ENCODE results near the gene UBE2J1. TPM values are rescaled to one million over a fixed set of nuclear protein-coding genes. Genes with fewer than 3 reads are reported as not detected.

Gene UBE2J1
- total and polyA plus RNA-seq, 9 of the 15 experiments (the other 6 are each of a cell fraction or from before 2014, with no cell fraction given), result 11.6 to 32.6 (median 22.0) TPM

GRCh38 chr6:89339565-89339964 lies 13.0 kb downstream of the UBE2J1 start (continued):
- no peak for TF ChIP-seq ZNF407 (IDR thresholded peaks at IDR 0.05; ENCODE audit: low read depth)

GRCh38 chr6:89335164-89335563 lies 17.4 kb downstream of the UBE2J1 start:
- Histone ChIP-seq H2AFZ (ENCODE audit: low read depth, low read length) (no peak overlapping the region), H3K27ac (ENCODE audit: extremely low read depth, low read depth, low read length) (no peak overlapping the region), H3K9ac (ENCODE audit: insufficient read depth in 1 of 2, low read depth in 2 of 2, low read length in 2 of 2) (no peak overlapping the region), H3K4me3 (no peak overlapping the region), H3K79me2 (ENCODE audit: control insufficient read depth, insufficient read depth, low read length) (no peaks in the 10 kb centered on the region), H3K27me3 (ENCODE audit: control insufficient read depth in 2 of 2, insufficient read depth in 2 of 2, low read length in 2 of 2) (no peaks in the 10 kb centered on the region), H3K9me3 (replicated peaks; ENCODE audit: control insufficient read depth, insufficient read depth, low read depth, low read length) (no peaks in the 10 kb centered on the region), H3K4me1 (replicated peaks in 1 of 2; ENCODE audit: control insufficient read depth in 2 of 2, insufficient read depth in 2 of 2, low read length in 2 of 2) (peaks cover 3 to 5% of the 10 kb centered on the region in 2 experiments; a peak in 2 of 5 replicates), H3K9me1 (ENCODE audit: control insufficient read depth, insufficient read depth, low read length) (no peaks in the 10 kb centered on the region), H3K4me2 (ENCODE audit: insufficient read depth, low read length) (no peak overlapping the region), H4K20me1 (replicated peaks; ENCODE audit: control insufficient read depth, insufficient read depth, low read length) (no peaks in the 10 kb centered on the region), H3K36me3 (ENCODE audit: control insufficient read depth, insufficient read depth, low read length) (peaks cover 44% of the 10 kb centered on the region)
- no peak for FAIRE-seq
- no peak for TF ChIP-seq DEAF1 (CRISPR knock-in tag; IDR thresholded peaks at IDR 0.05)
- TF ChIP-seq FOS (IDR thresholded peaks at IDR 0.05; ENCODE audit: extremely low read depth, insufficient read length), result no peak
- no peak for TF ChIP-seq U2AF2 (optimal IDR thresholded peaks at IDR 0.05; ENCODE audit: low read depth, low read length)
- no peak for TF ChIP-seq ARID3A (IDR thresholded peaks at IDR 0.05; ENCODE audit: borderline replicate concordance, low read depth, low read length)
- TF ChIP-seq KAT7 (CRISPR knock-in tag; IDR thresholded peaks at IDR 0.05; ENCODE audit: borderline replicate concordance), result no peak
- intact Hi-C loops (cut with micrococcal nuclease) (no loop called here), in situ Hi-C loops (cut with MboI) (no loop called here)
- ChIA-PET POLR2A (interaction anchor here (1.3 kb wide), 1 partner anchor 15 kb away, joined by 4 read pairs; no protein-coding TSS in a partner anchor), CTCF (ENCODE audit: low intra/inter-chr PET ratio) (no interaction called here)
- 92% methylated on average over 3 of the region's 3 CpGs for WGBS (ENCODE audit: insufficient coverage, low coverage, missing lambda C conversion rate)
- no TSS peak for BruUV-seq (replicated peaks)
- no peak for DNase-seq (ENCODE audit: extremely low read depth in 1 of 4, low spot score in 3 of 4)
- no peak for ATAC-seq
